Femur (tissue), 1 donor: ENCODE measurements around the gene S1PR4.
"Not testable (repeated sequence)": the region's sequence is repeated elsewhere in the genome, so short reads cannot be mapped to it uniquely, and the experiment has no call there.

Experiments used
- DNase-seq: peaks from one replicate; pipeline ENCODE4 v3.0.0-alpha.2; 2017

S1PR4 gene

DNA sequence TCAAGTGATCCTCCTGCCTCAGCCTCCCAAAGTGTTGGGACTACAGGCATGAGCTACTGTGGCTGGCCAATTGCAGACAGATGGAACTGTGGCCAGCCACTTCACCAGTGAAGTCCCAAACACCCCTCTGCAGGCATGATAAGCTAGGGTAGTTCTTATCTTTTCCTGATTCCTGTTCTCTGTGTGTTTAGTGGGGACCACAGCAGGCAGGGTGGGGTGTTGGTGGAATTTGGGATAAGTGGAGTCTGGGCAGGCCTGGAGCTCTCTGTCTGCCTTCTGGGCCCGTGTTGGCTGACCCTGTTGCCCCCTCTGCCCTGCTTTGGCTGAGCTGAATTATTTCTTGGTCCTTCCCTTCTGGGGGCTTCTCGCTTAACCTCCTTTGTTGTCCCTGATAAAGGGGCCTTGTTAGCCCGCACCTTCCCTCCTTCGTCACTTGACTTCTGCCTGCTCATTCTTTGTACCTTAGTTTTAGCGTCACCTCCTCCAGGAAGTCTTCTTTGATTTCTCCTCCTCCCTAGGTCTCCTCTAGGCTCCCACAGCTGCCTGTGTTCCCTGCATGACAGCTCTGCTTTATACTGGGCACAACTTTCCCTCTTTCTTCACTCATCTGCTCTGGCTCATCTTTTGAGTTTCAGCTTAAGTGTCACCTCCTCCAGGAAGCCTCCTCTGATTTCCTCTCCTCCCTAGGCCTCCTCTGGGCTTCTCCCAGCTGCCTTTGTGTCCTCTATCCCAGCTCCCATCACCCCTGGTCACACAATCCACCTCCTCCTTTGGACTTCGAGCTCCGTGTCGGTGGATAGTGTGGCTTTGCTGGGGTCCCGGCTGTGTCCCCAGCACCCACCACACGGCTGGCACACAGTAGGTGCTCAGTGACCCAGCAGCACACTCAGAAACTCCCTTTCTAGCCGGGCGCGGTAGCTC lies 5.4 kb downstream of the S1PR4 start:
- peak; percentile 21 for DNase-seq

DNA sequence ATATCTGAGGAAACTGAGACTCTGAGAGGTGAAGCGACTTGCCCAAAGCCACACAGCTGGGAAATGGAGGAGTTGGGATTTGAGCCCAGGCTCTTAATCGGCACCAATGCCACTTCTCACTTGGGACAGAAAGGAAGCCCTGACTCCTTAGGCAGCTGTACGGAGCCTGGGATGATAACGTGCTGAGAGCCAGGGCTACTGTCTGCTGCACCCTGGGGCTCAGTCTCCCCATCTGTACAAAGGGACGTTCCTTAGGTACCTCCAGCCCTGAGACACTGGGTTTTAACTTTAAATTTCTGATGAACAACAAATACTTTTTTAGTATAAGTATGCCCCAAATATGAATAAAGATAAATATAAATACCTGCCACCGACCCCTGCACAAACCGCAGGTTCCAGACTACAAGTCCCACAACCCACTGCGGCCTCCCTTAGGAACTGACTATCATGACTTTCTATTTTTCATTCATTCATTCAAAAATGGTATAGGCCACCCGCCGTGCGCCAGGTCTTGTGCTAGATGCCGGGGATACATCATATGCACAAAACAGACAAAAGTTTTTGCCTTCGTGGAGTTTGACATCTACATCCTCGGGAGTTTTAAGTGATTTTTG lies 6.4 kb downstream of the S1PR4 start:
- DNase-seq, result peak; percentile 16

DNA sequence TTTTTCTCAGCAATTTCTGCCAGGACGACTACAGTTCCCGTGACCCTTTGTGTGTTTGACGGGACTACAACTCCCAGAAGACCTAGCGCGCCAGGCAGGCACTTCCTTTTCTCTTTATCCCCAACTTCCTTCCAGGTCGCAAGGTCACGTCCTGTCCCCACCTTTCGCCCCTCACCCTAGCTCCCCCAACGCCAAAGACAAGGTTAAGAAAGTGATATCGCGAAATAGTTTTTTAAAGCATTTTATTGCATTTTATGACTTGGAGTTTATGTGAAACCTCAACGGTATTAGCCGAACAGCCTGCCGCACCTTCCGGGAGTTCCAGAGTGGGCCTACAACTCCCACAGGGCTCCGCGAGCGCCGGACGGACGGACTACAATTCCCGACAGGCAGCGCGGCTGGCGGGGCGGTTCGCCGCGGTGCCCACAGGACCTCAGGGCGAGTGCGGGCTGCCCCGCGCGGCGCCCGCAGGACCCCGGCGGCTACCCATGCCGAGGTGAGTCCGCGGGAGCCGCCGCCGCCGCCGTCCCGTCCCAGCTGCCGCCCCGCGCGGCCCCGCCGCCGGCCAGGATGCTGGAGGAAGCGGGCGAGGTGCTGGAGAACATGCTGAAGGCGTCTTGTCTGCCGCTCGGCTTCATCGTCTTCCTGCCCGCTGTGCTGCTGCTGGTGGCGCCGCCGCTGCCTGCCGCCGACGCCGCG lies 7.0 kb downstream of the S1PR4 start, which contains the start of gene NCLN:
Gene NCLN, plus strand, starts transcription at position 470 of the 699 bp plus-strand sequence. Its CDS starts 101 bp downstream, at position 571.
- peak; percentile 97 for DNase-seq

DNA sequence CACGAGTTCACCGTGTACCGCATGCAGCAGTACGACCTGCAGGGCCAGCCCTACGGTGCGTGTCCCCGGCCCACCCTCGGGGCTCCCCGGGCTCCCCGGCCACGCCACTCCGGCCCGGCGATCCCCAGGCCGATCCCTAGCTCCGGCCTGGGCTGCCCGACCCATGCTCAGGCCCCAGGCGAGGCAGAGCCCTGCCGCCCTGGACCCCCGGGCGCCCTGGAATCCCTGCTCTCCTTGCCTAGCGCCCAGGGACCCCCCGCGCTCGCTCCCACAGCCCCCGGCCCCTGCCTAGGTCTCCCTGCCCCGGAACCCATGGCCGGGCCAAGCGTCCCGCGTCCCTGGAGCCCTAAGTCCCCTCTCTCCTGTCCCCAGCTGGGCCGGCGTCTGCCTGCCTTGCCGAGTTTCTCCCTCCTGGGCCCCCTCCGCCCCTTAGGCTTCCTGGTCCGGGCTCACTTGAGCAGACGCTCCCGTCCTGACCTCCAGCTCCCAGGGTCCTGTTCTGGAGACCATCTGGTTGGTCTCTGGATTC lies 7.7 kb downstream of the S1PR4 start:
- DNase-seq, result no peak

DNA sequence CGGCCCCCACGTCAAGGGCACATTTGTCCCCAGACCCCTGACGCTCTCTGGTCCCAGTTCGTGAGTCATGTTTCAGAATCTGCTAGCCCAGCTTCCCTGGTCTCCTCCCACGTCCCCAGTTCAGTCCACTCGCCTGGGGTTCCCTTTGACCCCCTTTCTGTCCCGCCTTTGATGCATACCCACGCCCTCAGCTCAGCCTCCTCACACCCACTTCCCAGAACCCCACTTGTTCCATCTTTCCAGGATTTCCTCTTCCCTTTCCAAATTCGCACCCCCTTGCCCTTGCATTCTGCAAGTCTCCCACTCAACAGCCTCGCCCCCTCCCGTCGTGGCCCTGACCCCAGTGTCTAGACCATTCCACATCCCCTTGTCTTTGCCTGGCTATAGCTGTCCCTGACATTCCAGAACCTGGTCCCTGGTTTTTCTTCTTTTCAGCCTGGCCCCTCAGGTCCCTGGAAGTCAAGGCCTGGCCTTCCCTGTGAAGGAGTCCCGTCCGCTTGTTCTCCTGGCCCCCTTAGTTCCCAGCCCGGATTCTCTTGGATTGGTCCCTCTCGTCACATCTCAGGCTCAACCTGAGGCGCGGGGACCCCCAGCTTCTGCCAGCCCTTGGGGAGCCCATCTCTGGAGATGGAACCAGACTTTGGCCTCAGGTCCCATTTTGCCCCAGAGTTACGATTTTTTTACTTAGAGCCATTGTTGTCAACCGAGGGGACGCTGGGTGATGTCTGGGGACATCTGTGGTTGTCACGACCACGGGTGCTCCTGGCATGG lies 8.5 kb downstream of the S1PR4 start:
- DNase-seq, result no peak

DNA sequence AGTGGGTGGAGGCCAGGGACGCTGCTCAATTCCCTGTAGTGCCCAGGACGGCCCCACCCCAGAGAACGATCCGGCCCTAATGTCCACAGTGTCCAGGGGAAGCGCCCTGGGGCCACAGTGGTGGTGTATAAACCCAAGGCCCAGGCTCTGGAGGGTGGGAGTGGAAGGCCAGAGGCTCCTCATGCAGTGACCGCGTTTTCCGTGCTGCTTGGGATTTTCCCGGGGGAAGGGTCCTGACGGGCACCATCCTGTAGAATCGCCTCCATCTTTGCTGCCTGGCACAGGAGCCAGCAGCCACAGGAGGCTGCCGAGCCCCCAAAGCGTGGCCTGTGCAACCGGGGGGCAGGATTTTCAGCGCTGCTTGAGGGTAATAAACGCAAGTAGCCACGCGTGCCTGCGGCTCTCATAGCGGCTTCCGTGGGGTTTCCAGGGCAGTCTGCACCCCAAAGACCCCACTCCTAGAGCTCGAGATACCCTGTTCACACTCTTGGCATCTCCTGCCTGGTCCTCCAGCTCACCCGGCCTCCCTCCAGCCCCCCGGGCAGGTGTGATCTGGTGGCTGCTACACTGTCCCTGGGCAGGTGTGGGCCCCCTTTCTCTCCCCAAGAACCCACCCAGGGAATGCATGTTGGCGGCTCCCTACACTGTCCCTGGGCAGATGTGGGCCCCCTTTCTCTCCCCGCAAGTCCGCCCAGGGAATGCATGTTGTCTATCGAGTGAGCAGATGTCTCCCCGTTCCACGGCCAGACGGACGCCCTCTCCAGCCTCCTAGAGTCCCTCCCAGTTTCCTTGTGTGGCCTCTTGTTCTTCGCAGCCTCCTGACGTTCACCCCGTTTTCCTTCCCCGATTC lies 9.3 kb downstream of the S1PR4 start:
- DNase-seq, result no peak

DNA sequence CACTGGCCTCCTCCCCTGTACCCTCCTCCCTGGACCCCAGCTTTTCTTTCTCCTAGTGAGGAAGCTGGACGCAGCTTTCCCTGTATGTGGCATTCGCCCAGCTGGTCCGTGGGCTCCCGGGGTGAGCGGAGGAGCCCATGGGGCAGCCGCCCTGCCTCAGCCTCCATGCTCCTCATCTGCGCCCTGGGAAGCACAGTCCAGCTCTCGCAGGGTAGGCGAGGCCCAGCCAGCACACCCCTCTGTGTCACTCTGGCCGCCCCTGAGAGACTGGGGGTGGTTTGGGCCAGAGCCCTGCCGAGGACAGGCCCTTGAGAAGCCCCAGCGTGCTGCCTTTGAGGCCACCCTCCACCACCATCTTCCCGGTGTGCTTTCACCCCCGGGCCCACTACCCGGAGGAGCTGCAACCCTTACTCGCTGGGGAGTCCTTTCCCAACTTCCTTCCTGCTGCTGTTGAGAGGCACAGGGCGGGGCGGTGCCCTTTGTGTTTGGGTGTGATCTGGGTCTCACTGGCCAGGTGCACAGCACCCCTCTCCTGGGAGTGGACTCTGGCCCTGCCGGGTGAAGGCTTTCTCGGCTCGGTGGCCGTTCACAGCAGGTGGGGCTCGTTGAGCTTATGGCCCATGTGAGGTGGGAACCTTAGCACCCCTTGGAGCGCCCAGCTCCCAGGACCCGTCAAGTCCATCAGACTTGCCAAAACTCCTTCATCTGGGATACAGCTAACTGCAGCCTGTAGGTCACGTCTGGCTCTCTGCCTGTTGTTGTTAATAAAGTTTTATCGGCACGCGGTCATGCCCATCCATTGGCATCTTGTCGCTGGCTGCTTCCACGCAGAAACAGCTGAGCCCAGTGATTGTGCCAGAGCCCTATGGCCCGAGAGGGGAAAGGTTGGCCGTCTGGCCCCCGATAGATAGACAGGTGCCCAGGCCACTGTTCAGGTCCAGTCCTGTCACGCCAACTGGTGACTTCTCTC lies 10.3 kb downstream of the S1PR4 start:
- peak; percentile 35 for DNase-seq

DNA sequence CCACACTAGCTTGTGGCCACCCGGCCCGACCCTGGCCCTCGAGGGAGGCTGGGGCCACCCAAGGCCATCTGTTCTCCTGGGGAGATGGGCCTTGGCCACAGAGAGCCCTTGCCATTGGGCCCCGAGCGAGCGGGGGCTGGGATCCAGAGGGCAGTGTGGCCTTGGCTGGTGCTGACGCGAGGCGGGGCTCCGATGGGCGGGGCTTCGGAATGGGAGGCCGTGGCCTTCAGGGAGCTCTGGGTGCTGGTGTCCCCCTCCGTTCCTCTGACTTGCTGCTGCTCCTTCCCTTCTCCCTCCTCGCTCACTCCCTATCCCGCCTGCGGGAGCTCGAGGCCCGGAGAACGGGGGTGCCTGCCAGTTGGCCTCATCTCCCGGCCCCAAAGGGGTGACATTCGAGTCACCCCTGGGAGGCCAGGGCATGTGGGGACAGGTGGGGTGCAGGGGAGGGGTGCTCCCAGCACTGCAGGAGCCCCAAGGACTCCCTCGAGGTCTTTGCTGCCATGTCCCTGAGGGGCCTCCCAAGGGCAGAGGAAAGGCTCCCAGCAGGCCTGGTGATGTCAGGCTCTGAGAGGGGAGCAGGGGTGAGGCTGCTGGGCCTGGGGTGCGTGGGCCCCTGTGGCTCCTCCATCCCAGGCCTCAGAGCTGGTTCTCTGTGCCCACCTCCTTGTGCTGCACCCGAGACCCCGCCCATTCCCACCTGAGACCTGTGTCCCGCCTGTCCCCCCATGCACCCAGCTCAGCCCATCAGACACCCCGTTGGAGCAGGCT lies 11.3 kb downstream of the S1PR4 start:
- no peak for DNase-seq

DNA sequence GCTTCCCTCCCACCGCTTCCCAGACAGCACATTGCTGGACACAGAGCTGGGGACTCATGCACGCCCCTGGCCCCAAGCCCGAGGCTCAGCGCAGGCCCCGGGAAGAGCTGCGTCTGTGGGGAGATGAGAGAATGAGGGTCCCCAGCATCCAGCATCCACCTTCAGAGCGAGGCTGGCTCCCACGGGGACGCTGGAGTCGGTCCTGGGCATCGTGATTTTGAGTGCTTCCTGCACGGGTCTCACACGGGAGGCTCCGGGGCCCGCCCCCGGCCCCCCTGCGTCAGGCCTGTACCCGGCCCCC lies 11.9 kb downstream of the S1PR4 start:
- no peak for DNase-seq

DNA sequence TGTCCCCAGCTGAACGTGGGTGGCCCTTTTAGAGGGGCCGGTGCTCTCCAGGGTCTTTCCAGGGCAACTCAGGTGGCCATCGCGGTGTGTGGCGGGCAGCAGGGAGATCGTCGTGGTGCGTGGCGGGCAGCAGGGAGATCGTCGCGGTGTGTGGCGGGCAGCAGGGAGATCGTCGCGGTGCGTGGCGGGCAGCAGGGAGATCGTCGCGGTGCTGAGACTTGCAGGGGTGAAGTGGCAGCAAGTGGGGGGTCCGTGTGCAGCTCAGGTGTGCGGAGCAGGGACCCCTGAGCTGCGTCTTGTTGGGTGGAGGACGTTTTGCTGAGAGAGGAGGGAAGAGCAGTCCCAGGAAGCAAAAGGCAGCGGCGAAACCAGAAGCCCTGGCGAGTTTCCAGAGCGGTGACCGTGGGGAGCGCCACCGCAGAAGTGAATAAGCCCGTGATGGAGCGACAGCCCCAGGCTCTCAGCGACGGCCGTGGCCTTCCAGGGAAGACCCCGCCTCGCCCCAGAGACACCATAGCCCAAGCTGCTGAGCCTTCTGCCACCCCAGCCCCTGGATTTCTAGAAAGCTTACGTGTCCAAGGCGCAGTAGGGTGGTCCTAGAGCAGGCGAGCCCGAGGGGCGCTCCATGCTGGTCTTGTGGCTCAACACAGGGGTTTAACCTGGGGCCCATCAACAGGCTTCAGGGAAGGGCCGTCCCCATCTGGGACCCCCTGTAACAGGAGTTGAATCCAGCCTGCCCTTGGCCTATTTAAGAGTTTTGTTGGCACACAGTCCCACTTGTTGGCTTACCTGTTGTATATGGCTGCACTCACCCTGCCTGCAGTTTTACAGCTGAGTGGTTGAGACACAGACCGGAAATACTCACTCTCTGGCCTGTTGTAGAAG lies 12.6 kb downstream of the S1PR4 start:
- DNase-seq, result no peak

DNA sequence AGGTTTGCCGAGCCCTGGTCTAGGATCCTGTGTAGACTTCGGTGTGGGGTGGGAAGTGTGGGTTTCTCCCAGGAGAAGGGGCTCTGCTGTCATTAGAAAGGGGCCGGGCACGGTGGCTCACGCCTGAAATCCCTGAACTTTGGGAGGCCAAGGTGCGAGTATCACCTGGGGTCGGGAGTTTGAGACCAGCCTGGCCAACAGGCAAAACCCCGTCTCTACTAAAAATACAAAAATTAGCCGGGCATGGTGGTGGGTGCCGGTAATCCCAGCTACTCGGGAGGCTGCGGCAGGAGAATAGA lies 13.2 kb downstream of the S1PR4 start:
- not testable (repeated sequence) for DNase-seq

DNA sequence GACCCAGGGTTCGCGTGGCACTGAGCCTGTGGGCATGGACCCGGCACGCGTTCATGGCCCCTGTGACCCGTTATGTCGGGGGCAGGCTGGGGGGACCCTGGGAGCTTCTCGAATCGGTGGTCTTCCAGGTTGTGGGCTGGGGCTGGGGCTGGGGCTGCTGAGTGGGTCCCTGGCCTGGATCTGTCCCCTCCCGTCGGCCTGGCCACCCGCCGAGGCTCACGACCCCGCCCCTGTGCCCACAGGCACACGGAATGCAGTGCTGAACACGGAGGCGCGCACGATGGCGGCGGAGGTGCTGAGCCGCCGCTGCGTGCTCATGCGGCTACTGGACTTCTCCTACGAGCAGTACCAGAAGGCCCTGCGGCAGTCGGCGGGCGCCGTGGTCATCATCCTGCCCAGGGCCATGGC lies 13.7 kb downstream of the S1PR4 start:
- peak; percentile 18 for DNase-seq

DNA sequence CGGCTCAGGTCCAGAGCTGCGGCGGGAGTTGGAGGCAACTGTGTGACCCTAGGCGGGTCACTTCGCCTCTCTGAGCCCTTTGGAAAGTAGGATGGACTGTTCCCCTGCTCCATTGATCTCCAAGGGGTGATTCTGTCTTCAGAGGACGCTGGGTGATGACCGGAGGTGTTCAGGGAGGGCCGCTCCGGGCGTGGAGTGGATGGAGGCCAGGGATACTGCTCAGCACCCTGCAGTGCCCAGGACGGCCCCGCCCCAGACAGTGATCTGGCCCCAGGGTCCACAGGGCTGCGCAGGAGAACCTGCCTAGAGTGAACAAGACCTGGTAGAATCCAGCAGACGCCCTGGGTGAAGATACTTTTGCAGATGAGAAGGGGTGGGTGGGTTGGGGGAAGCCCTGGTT lies 14.1 kb downstream of the S1PR4 start:
- no peak for DNase-seq

DNA sequence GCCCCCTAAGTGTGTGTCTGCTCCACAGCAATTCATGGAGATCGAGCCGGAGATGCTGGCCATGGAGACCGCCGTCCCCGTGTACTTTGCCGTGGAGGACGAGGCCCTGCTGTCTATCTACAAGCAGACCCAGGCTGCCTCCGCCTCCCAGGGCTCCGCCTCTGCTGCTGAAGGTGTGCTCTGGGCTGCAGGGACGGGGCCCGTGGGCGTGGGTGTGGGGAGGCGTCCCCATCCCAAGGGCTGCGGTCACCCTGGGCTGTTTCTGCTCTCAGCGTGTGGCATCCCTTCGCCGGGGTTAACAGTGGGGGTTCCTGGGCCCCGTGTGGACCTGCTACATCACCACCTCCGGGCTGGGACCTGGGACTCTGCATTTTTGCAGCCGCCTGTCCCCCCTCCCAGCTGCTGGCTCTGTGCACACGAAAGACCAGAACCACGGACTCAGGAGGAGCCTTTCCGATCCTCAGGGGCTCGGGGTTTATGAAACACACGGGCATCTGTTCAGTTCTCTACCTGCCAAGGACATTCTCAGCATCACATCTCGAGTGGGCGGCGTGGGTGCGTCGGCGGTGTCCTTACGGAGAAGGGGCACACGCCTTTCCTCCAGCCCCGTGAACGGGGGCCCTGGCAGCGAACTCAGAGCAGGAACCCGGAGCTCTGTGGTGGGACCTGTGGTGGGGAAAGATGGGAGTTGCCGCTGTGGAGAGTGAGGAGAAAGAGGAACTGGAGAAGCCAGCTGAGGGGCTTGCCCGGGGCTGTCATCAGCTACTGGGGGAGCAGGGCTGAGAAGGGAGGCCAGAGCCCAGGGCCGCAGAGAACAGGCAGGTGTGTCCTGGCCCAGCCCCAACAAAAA lies 14.9 kb downstream of the S1PR4 start:
- DNase-seq, result peak; percentile 28

DNA sequence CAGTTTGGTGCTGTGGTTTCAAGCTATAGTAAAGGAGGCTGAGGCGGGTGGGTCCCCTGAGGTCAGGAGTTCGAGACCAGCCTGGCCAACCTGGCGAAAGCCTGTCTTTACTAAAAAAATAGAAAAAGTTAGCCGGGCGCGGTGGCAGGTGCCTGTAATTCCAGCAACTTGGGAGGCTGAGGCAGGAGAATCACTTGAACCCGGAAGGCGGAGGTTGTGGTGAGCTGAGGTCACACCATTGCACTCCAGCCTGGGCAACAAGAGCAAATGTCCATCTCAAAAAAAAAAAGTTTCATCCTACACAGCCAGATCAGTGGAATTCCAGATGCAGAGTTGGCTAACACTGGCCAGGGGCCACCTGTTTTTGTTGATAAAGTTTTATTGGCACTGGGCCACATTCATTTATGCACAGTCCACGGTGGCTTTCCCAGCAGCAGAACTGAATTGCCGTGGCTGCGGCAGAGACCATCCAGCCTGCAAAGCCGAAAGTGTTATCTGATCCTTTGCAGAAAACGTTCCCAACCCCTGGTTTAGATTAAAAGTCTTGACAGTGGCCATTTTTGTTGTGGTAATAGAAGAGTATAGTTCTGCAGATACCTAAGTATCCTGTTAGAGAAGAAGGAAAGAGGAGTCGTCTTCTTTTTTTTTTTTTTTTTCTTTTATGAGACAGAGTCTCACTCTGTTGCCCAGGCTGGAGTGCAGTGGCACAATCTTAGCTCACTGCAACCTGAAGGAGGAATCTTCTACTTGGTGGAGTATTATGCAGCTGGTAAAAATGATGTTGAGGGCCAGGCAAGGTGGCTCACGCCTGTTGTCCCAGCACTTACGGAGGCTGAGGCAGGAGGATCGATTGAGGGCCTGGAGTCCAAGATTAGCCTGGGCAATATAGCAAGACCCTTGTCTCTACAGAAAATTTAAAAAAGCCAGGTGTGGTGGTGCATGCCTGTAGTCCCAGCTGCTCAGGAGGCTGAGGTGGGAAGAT lies 15.8 kb downstream of the S1PR4 start:
- peak; percentile 20 for DNase-seq
